H7 (cell line): Measurements from ENCODE around the gene SFXN4. TPM values are rescaled to one million over a fixed set of nuclear protein-coding genes. Genes with fewer than 3 reads are reported as not detected.
"Not testable (repeated sequence)": the region's sequence is repeated elsewhere in the genome, so short reads cannot be mapped to it uniquely, and the experiment has no call there.

ENCODE experiments used
- DNase-seq: peaks from one replicate; pipeline ENCODE4 v3.0.0; 2012
- H3K27me3 ChIP-seq: 2 replicates; pipeline ENCODE4 v1.6.0; 2011; ENCODE audit warnings: mild to moderate bottlenecking, low read length; ENCODE audit not compliant: control insufficient read depth, insufficient read depth
- H3K36me3 ChIP-seq: replicated peaks from 2 replicates; pipeline ENCODE4 v1.5.1; 2011; ENCODE audit warnings: low read length; ENCODE audit not compliant: control insufficient read depth, insufficient read depth
- H3K4me3 ChIP-seq: 2 replicates; pipeline ENCODE4 v1.5.1; 2011; ENCODE audit warnings: low read depth, mild to moderate bottlenecking, control low read depth, low read length, moderate library complexity; ENCODE audit not compliant: insufficient read depth
- total RNA-seq: library from RNA; depleted of rRNA; stranded (reverse); fragments of >200 nt; shearing (Covaris generic); gene quantifications from 2 replicates; pipeline ENCODE4 v1.2.3, GENCODE V29; 2014; rRNA removed

The SFXN4 gene
- total RNA-seq, 1 experiment from 2014 or later = 24.6 TPM

GRCh38 chr10:119096641-119097415 is 68.7 kb downstream of the SFXN4 start:
- H3K4me3 ChIP-seq, H3K27me3 ChIP-seq, H3K36me3 ChIP-seq, DNase-seq: not testable (repeated sequence)

GRCh38 chr10:119095640-119096039 is 69.9 kb downstream of the SFXN4 start:
- Histone ChIP-seq H3K27me3 (no peaks in the 10 kb centered on the region), H3K4me3 (no peak overlapping the region), H3K36me3 (no peaks in the 10 kb centered on the region)
- no peak for DNase-seq

GRCh38 chr10:119090968-119091367 is 74.5 kb downstream of the SFXN4 start:
- no peaks in the 10 kb centered on the region for H3K36me3 ChIP-seq
- no peak for DNase-seq
- no peak overlapping the region for H3K4me3 ChIP-seq
- H3K27me3 ChIP-seq = no peaks in the 10 kb centered on the region

Other genes with a start within 250 kb of the SFXN4 start
- gene NANOS1, start 136.0 kb downstream of the SFXN4 start, total RNA-seq = 2.4 and 7.8 TPM in 2 replicates
- gene EIF3A, start 84.9 kb downstream of the SFXN4 start, total RNA-seq = 89.3 and 129 TPM in 2 replicates
- gene DENND10, start 61.6 kb downstream of the SFXN4 start, total RNA-seq = 77.1 and 82.6 TPM in 2 replicates
- 411 and 445 TPM in 2 replicates for gene PRDX3, start 13.1 kb upstream of the SFXN4 start, total RNA-seq
- gene GRK5, start 41.9 kb upstream of the SFXN4 start, total RNA-seq = 1.2 and 1.7 TPM in 2 replicates